ENCODE data around the gene ARHGAP11A.
"Not testable (repeated sequence)": the region's sequence is repeated elsewhere in the genome, so short reads cannot be mapped to it uniquely, and the experiment has no call there.

ARHGAP11A gene, protein sequence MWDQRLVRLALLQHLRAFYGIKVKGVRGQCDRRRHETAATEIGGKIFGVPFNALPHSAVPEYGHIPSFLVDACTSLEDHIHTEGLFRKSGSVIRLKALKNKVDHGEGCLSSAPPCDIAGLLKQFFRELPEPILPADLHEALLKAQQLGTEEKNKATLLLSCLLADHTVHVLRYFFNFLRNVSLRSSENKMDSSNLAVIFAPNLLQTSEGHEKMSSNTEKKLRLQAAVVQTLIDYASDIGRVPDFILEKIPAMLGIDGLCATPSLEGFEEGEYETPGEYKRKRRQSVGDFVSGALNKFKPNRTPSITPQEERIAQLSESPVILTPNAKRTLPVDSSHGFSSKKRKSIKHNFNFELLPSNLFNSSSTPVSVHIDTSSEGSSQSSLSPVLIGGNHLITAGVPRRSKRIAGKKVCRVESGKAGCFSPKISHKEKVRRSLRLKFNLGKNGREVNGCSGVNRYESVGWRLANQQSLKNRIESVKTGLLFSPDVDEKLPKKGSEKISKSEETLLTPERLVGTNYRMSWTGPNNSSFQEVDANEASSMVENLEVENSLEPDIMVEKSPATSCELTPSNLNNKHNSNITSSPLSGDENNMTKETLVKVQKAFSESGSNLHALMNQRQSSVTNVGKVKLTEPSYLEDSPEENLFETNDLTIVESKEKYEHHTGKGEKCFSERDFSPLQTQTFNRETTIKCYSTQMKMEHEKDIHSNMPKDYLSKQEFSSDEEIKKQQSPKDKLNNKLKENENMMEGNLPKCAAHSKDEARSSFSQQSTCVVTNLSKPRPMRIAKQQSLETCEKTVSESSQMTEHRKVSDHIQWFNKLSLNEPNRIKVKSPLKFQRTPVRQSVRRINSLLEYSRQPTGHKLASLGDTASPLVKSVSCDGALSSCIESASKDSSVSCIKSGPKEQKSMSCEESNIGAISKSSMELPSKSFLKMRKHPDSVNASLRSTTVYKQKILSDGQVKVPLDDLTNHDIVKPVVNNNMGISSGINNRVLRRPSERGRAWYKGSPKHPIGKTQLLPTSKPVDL

DNA sequence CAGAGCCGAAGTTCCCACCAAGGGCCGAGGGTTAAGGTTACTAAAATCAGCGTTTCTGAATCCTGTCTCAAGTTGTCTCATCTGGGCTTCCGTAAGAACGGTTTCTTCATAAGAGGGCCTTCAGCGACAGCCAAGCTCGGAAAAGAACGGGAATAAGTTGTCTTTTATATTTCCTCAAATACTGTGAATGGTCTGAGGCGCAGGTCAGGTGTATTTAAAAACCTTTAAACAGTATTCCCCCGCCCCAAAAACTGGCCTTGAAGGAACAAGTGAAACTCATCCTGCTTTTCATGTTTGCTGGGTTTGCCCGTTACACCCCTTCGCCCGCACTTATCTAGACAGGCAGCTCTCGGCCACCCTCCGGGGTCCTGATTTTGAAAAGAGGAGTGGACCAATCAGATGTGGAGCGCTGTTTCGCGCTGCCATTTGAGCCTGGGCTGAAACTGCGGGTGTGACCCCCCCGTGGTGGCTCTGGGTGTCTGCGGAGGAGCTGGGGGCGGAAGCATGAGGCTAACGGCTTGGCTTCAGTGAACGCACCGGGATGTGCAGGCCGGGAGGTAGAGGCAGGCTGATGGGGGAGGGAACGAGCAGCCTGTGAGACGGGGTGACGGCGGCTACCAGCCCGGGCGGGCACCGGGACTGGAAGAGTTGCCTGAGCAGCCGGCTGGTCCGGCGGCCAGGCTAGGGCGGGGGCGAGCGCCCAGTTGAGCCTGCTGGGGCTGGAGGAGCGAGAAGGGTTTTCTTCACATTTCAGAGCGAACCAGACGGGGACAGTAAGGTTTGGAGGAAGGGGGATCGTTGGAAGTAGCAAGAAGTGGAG is at the start of gene ARHGAP11A:
TSS of gene ARHGAP11A (plus strand) at position 454 of the 820 bp plus-strand sequence. CDS start 708 bp downstream, outside the sequence.
- H2AFZ ChIP-seq (ENCODE audit: low read depth, low read length) = peak within 1 kb of the TSS; percentile 74
- H3K9ac ChIP-seq (ENCODE audit: low read depth, low read length) = peak within 1 kb of the TSS; percentile 83
- not testable (repeated sequence) for H4K20me1 ChIP-seq (ENCODE audit: insufficient read depth, low read length); H3K9me3 ChIP-seq (ENCODE audit: insufficient read depth, low read length, severe bottlenecking); H3K36me3 ChIP-seq (ENCODE audit: insufficient read depth, low read length); H3K4me1 ChIP-seq (ENCODE audit: insufficient read depth, low read length); H3K27me3 ChIP-seq (ENCODE audit: insufficient read depth, low read length, poor library complexity)
- peak; percentile 85 for ATAC-seq (ENCODE audit: insufficient read depth, low read depth)
- peak within 1 kb of the TSS; percentile 97 for H3K27ac ChIP-seq (ENCODE audit: low read length)
- peak within 1 kb of the TSS; percentile 72 to 78; a peak in 3 of 4 replicates for H3K4me3 ChIP-seq (ENCODE audit: low read depth in 1 of 2, low read length in 2 of 2)
- H3K79me2 ChIP-seq (ENCODE audit: insufficient read depth, low read length) = peaks cover 48% of the 10 kb centered on the region
- peak; percentile 93 for DNase-seq
- peak within 1 kb of the TSS; percentile 60 for H3K4me2 ChIP-seq (ENCODE audit: insufficient read depth, low read length)

DNA sequence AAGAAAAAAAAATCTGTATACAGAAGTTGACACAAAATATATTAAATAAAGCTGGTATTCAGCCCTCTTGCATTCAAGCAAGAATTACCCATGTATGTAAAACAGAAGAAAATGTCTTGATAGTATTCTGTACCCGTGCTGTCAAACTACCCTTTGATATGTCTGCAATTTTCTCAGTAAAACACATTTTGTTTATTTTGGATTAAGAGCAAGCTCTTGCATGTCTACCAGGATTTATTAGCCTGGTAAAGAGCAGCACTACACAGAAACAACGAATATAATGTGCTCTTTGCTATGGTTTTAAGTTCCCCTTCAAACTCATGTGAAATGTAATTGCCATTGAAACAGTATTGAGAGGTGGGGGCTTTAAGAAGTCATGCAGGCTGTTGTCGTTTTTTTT is 46.3 kb upstream of the ARHGAP11A start:
- H4K20me1 ChIP-seq (ENCODE audit: insufficient read depth, low read length); H3K79me2 ChIP-seq (ENCODE audit: insufficient read depth, low read length); H3K36me3 ChIP-seq (ENCODE audit: insufficient read depth, low read length); H3K4me3 ChIP-seq (ENCODE audit: low read depth in 1 of 2, low read length in 2 of 2); H3K27me3 ChIP-seq (ENCODE audit: insufficient read depth, low read length, poor library complexity); H3K4me2 ChIP-seq (ENCODE audit: insufficient read depth, low read length); H3K27ac ChIP-seq (ENCODE audit: low read length); H3K9ac ChIP-seq (ENCODE audit: low read depth, low read length); DNase-seq; H3K4me1 ChIP-seq (ENCODE audit: insufficient read depth, low read length); ATAC-seq (ENCODE audit: insufficient read depth, low read depth); H2AFZ ChIP-seq (ENCODE audit: low read depth, low read length); H3K9me3 ChIP-seq (ENCODE audit: insufficient read depth, low read length, severe bottlenecking): not testable (repeated sequence)

DNA sequence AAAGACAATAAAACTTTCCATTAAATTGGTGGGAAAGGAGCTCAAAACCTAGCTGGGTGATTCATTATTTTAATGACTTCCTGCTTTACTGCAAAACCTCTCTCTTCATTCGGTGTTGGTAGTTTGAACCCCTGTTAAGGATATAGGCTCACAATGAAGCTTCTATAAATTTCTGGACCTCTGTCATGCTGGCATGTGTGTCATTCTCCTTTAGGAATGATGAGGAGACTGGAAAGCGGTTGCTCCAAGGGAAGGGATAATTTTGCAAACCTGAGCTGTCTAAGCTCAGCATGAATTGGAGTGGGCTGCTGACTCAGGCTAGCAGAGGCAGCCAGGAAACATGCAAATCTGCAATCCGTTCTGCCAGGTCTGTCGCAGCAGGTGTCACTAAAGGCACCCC is 36.8 kb upstream of the ARHGAP11A start:
- not testable (repeated sequence) for H3K27me3 ChIP-seq (ENCODE audit: insufficient read depth, low read length, poor library complexity); H2AFZ ChIP-seq (ENCODE audit: low read depth, low read length); H3K4me1 ChIP-seq (ENCODE audit: insufficient read depth, low read length); H3K4me3 ChIP-seq (ENCODE audit: low read depth in 1 of 2, low read length in 2 of 2); H3K79me2 ChIP-seq (ENCODE audit: insufficient read depth, low read length); ATAC-seq (ENCODE audit: insufficient read depth, low read depth); H3K36me3 ChIP-seq (ENCODE audit: insufficient read depth, low read length); H3K27ac ChIP-seq (ENCODE audit: low read length); H3K9ac ChIP-seq (ENCODE audit: low read depth, low read length); H3K9me3 ChIP-seq (ENCODE audit: insufficient read depth, low read length, severe bottlenecking); H4K20me1 ChIP-seq (ENCODE audit: insufficient read depth, low read length); H3K4me2 ChIP-seq (ENCODE audit: insufficient read depth, low read length); DNase-seq

DNA sequence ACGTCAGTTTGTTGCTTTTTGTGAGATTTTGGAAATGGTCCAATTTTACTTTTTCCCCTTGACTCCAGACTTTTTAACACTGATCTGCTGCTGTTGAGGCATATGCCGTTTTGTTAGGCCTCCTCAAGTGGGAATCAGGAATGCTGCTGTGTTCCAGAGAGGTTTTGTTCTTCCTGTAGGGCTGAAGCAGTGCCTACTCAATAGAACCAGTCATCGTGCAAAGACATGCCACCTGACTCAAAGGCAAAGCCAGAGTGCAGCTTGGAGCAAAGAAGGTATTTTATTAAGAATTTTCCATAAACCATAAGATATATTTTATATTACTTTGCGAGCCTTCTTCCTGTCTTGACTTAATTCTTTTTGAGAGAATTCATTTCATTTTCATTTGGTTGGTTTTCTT is 29.5 kb upstream of the ARHGAP11A start:
- H3K9me3 ChIP-seq (ENCODE audit: insufficient read depth, low read length, severe bottlenecking); H2AFZ ChIP-seq (ENCODE audit: low read depth, low read length); H3K27ac ChIP-seq (ENCODE audit: low read length); ATAC-seq (ENCODE audit: insufficient read depth, low read depth); H3K4me3 ChIP-seq (ENCODE audit: low read depth in 1 of 2, low read length in 2 of 2); H3K79me2 ChIP-seq (ENCODE audit: insufficient read depth, low read length); DNase-seq; H3K27me3 ChIP-seq (ENCODE audit: insufficient read depth, low read length, poor library complexity); H3K4me2 ChIP-seq (ENCODE audit: insufficient read depth, low read length); H3K36me3 ChIP-seq (ENCODE audit: insufficient read depth, low read length); H3K9ac ChIP-seq (ENCODE audit: low read depth, low read length); H3K4me1 ChIP-seq (ENCODE audit: insufficient read depth, low read length); H4K20me1 ChIP-seq (ENCODE audit: insufficient read depth, low read length): not testable (repeated sequence)

DNA sequence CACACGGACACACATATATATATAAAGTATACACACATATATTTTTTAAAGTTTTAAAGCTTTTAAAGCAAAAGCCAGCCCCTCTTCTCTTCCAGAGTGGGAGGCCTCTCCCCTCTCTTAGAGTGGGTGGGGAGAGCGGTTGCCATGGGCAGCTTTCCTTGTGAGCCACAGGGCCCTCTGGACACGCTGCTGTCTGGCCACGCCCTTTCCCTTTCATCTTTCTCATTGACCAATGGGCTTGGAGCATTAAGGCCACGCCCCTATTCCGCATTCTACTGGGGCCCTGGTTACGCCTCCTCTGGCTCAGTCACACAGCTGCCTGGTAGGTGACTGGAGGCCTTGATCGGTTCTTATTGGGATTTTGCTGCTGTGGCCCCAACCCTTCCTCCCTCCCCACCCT is 22.2 kb upstream of the ARHGAP11A start, which contains the start of gene GOLGA8N:
TSS of gene GOLGA8N (plus strand) at position 306 of the 400 bp plus-strand sequence.
- not testable (repeated sequence) for H3K27me3 ChIP-seq (ENCODE audit: insufficient read depth, low read length, poor library complexity); H4K20me1 ChIP-seq (ENCODE audit: insufficient read depth, low read length); H3K4me1 ChIP-seq (ENCODE audit: insufficient read depth, low read length); H3K9ac ChIP-seq (ENCODE audit: low read depth, low read length); H3K4me2 ChIP-seq (ENCODE audit: insufficient read depth, low read length); ATAC-seq (ENCODE audit: insufficient read depth, low read depth); H3K27ac ChIP-seq (ENCODE audit: low read length); H3K79me2 ChIP-seq (ENCODE audit: insufficient read depth, low read length); H3K36me3 ChIP-seq (ENCODE audit: insufficient read depth, low read length); H3K4me3 ChIP-seq (ENCODE audit: low read depth in 1 of 2, low read length in 2 of 2); H2AFZ ChIP-seq (ENCODE audit: low read depth, low read length); H3K9me3 ChIP-seq (ENCODE audit: insufficient read depth, low read length, severe bottlenecking)
- DNase-seq = peak; percentile 25

DNA sequence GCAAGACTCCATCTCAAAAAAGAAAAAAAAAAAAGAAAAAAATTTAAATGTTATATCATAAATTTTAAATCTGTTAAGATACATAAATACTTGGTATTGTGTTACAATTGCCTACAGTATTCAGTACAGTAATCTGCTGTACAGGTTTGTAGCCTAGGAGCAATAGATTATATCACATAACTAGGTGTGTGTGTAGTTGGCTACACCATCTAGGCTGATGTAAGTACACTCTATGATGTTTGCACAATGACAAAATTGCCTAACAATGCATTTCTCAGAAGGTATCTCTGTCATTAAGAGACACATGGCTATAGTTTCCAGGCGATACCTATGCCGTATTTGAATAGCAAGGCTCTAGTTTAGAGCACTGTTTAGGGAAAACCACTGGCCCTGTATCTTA is 5.8 kb upstream of the ARHGAP11A start:
- not testable (repeated sequence) for H3K36me3 ChIP-seq (ENCODE audit: insufficient read depth, low read length); H3K27ac ChIP-seq (ENCODE audit: low read length); H3K4me3 ChIP-seq (ENCODE audit: low read depth in 1 of 2, low read length in 2 of 2); H3K27me3 ChIP-seq (ENCODE audit: insufficient read depth, low read length, poor library complexity); H2AFZ ChIP-seq (ENCODE audit: low read depth, low read length); H3K79me2 ChIP-seq (ENCODE audit: insufficient read depth, low read length); ATAC-seq (ENCODE audit: insufficient read depth, low read depth); H3K9ac ChIP-seq (ENCODE audit: low read depth, low read length); H3K4me2 ChIP-seq (ENCODE audit: insufficient read depth, low read length); H4K20me1 ChIP-seq (ENCODE audit: insufficient read depth, low read length); H3K4me1 ChIP-seq (ENCODE audit: insufficient read depth, low read length); H3K9me3 ChIP-seq (ENCODE audit: insufficient read depth, low read length, severe bottlenecking); DNase-seq

DNA sequence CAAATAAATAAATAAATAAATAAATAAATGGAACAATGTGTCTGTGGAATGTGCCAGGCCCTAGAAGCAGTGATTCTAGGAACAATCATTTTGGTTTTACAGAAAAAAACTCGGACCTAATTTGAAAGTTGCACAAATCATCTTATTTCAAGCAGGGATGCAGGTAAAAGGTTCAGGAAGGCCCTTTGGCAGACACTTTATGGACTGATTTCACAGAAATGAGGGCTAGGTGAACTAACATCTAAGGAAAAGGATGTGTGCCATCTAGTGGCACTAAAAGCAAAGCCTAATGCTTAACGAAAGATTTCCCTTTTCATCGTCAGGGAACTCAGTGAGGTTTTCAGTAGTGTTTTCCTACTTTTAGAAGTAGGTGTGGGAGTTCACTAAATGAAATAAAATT is 4.6 kb upstream of the ARHGAP11A start:
- not testable (repeated sequence) for H4K20me1 ChIP-seq (ENCODE audit: insufficient read depth, low read length); H3K27ac ChIP-seq (ENCODE audit: low read length); H3K4me3 ChIP-seq (ENCODE audit: low read depth in 1 of 2, low read length in 2 of 2); H3K4me1 ChIP-seq (ENCODE audit: insufficient read depth, low read length); H3K36me3 ChIP-seq (ENCODE audit: insufficient read depth, low read length); H3K27me3 ChIP-seq (ENCODE audit: insufficient read depth, low read length, poor library complexity); H3K9me3 ChIP-seq (ENCODE audit: insufficient read depth, low read length, severe bottlenecking); DNase-seq; H3K9ac ChIP-seq (ENCODE audit: low read depth, low read length); H2AFZ ChIP-seq (ENCODE audit: low read depth, low read length); H3K79me2 ChIP-seq (ENCODE audit: insufficient read depth, low read length); H3K4me2 ChIP-seq (ENCODE audit: insufficient read depth, low read length)
- ATAC-seq (ENCODE audit: insufficient read depth, low read depth) = 0 out of 3 replicates have a peak, but pooled peaks have one; percentile 25

Data from DND-41 (cell line).